ENCODE measurements around the gene RAD51B.

Gene RAD51B

GRCh38 chr14:68737086-68737485 lies 917.5 kb downstream of the RAD51B start:
- Histone ChIP-seq H3K4me3 (replicated peaks; ENCODE audit: insufficient read depth, low read length) (no peak overlapping the region), H3K27ac (replicated peaks) (no peak overlapping the region), H3K27me3 (ENCODE audit: insufficient read depth, poor library complexity, severe bottlenecking) (no peaks in the 10 kb centered on the region)
- TF ChIP-seq REST (IDR thresholded peaks at IDR 0.05; ENCODE audit: insufficient replicate concordance, low read depth) (no peak), SPI1 (IDR thresholded peaks at IDR 0.05; ENCODE audit: borderline replicate concordance, low read depth) (no peak), GABPA (IDR thresholded peaks at IDR 0.05; ENCODE audit: low read depth) (no peak), POLR2AphosphoS5 (IDR thresholded peaks at IDR 0.05; ENCODE audit: low read depth) (no peak), CTCF (IDR thresholded peaks at IDR 0.05; ENCODE audit: insufficient read depth, low read length) (no peak)
- DNase-seq (ENCODE audit: low read depth in 1 of 2, low spot score in 1 of 2), result no peak

- DNase-seq (ENCODE audit: low read depth in 1 of 2, low spot score in 1 of 2), result no peak
- TF ChIP-seq REST (IDR thresholded peaks at IDR 0.05; ENCODE audit: insufficient replicate concordance, low read depth) (no peak), POLR2AphosphoS5 (IDR thresholded peaks at IDR 0.05; ENCODE audit: low read depth) (no peak), GABPA (IDR thresholded peaks at IDR 0.05; ENCODE audit: low read depth) (no peak), SPI1 (IDR thresholded peaks at IDR 0.05; ENCODE audit: borderline replicate concordance, low read depth) (no peak), CTCF (IDR thresholded peaks at IDR 0.05; ENCODE audit: insufficient read depth, low read length) (no peak)
- no peak overlapping the region for H3K4me3 ChIP-seq (replicated peaks; ENCODE audit: insufficient read depth, low read length)
- H3K27me3 ChIP-seq (ENCODE audit: insufficient read depth, poor library complexity, severe bottlenecking), result no peaks in the 10 kb centered on the region
- H3K27ac ChIP-seq (replicated peaks), result no peak overlapping the region
Observed at GRCh38 chr14:68738559-68738958, 919.0 kb downstream of the RAD51B start.

- Histone ChIP-seq H3K4me3 (replicated peaks; ENCODE audit: insufficient read depth, low read length) (no peak overlapping the region), H3K27me3 (ENCODE audit: insufficient read depth, poor library complexity, severe bottlenecking) (no peaks in the 10 kb centered on the region), H3K27ac (replicated peaks) (no peak overlapping the region)
- DNase-seq (ENCODE audit: low read depth in 1 of 2, low spot score in 1 of 2), result no peak
- TF ChIP-seq GABPA (IDR thresholded peaks at IDR 0.05; ENCODE audit: low read depth) (no peak), REST (IDR thresholded peaks at IDR 0.05; ENCODE audit: insufficient replicate concordance, low read depth) (no peak), CTCF (IDR thresholded peaks at IDR 0.05; ENCODE audit: insufficient read depth, low read length) (no peak), POLR2AphosphoS5 (IDR thresholded peaks at IDR 0.05; ENCODE audit: low read depth) (no peak), SPI1 (IDR thresholded peaks at IDR 0.05; ENCODE audit: borderline replicate concordance, low read depth) (no peak)
Observed at GRCh38 chr14:68739701-68740100, 920.1 kb downstream of the RAD51B start.

Data from HL-60 (cell line).